ENCODE measurements around the gene WBP2. TPM values are rescaled to one million over a fixed set of nuclear protein-coding genes. Genes with fewer than 3 reads are reported as not detected.

WBP2 gene
- total and polyA plus RNA-seq, 2 of the 8 experiments (the other 6 are each of a cell fraction or from before 2014, with no cell fraction given), result 48.2 to 71.2 TPM

DNA sequence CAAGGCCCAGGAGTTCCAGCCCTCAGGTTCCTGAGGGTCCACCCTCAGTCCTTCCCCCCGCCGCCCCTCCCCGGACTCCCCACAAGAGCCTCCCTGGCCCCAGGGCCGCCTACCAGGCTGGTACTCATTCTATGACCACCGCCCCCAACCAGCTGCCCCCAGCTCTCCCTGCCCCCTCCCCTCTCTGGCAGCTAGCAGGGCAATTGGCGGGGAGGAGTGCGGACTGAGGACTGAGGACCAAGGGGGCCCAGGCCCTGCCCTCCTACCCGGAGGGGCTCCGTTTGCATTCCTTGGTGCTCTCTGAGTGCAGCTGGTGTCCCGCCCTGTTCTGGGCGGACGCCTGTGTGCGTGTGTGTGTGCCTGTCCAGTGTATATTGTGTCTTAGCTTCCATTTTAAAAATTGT lies 30.0 kb downstream of the WBP2 start (continued):
- TF ChIP-seq, protein P1, sequence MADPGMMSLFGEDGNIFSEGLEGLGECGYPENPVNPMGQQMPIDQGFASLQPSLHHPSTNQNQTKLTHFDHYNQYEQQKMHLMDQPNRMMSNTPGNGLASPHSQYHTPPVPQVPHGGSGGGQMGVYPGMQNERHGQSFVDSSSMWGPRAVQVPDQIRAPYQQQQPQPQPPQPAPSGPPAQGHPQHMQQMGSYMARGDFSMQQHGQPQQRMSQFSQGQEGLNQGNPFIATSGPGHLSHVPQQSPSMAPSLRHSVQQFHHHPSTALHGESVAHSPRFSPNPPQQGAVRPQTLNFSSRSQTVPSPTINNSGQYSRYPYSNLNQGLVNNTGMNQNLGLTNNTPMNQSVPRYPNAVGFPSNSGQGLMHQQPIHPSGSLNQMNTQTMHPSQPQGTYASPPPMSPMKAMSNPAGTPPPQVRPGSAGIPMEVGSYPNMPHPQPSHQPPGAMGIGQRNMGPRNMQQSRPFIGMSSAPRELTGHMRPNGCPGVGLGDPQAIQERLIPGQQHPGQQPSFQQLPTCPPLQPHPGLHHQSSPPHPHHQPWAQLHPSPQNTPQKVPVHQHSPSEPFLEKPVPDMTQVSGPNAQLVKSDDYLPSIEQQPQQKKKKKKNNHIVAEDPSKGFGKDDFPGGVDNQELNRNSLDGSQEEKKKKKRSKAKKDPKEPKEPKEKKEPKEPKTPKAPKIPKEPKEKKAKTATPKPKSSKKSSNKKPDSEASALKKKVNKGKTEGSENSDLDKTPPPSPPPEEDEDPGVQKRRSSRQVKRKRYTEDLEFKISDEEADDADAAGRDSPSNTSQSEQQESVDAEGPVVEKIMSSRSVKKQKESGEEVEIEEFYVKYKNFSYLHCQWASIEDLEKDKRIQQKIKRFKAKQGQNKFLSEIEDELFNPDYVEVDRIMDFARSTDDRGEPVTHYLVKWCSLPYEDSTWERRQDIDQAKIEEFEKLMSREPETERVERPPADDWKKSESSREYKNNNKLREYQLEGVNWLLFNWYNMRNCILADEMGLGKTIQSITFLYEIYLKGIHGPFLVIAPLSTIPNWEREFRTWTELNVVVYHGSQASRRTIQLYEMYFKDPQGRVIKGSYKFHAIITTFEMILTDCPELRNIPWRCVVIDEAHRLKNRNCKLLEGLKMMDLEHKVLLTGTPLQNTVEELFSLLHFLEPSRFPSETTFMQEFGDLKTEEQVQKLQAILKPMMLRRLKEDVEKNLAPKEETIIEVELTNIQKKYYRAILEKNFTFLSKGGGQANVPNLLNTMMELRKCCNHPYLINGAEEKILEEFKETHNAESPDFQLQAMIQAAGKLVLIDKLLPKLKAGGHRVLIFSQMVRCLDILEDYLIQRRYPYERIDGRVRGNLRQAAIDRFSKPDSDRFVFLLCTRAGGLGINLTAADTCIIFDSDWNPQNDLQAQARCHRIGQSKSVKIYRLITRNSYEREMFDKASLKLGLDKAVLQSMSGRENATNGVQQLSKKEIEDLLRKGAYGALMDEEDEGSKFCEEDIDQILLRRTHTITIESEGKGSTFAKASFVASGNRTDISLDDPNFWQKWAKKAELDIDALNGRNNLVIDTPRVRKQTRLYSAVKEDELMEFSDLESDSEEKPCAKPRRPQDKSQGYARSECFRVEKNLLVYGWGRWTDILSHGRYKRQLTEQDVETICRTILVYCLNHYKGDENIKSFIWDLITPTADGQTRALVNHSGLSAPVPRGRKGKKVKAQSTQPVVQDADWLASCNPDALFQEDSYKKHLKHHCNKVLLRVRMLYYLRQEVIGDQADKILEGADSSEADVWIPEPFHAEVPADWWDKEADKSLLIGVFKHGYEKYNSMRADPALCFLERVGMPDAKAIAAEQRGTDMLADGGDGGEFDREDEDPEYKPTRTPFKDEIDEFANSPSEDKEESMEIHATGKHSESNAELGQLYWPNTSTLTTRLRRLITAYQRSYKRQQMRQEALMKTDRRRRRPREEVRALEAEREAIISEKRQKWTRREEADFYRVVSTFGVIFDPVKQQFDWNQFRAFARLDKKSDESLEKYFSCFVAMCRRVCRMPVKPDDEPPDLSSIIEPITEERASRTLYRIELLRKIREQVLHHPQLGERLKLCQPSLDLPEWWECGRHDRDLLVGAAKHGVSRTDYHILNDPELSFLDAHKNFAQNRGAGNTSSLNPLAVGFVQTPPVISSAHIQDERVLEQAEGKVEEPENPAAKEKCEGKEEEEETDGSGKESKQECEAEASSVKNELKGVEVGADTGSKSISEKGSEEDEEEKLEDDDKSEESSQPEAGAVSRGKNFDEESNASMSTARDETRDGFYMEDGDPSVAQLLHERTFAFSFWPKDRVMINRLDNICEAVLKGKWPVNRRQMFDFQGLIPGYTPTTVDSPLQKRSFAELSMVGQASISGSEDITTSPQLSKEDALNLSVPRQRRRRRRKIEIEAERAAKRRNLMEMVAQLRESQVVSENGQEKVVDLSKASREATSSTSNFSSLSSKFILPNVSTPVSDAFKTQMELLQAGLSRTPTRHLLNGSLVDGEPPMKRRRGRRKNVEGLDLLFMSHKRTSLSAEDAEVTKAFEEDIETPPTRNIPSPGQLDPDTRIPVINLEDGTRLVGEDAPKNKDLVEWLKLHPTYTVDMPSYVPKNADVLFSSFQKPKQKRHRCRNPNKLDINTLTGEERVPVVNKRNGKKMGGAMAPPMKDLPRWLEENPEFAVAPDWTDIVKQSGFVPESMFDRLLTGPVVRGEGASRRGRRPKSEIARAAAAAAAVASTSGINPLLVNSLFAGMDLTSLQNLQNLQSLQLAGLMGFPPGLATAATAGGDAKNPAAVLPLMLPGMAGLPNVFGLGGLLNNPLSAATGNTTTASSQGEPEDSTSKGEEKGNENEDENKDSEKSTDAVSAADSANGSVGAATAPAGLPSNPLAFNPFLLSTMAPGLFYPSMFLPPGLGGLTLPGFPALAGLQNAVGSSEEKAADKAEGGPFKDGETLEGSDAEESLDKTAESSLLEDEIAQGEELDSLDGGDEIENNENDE (IDR thresholded peaks at IDR 0.05; ENCODE audit: insufficient replicate concordance, low read length), result no peak
- TF ChIP-seq TAF1 (IDR thresholded peaks at IDR 0.05; ENCODE audit: low read depth, low read length) (no peak), BCL11A (IDR thresholded peaks at IDR 0.05; ENCODE audit: low read depth in 2 of 2, low read length in 2 of 2) (no peak), NANOG (IDR thresholded peaks at IDR 0.05; ENCODE audit: insufficient read depth, low read depth, low read length, poor library complexity, severe bottlenecking) (no peak), EZH2 (IDR thresholded peaks at IDR 0.05; ENCODE audit: low read depth, low read length, severe bottlenecking) (no peak), SUZ12 (IDR thresholded peaks at IDR 0.05; ENCODE audit: low read length) (no peak), CTBP2 (IDR thresholded peaks at IDR 0.05; ENCODE audit: borderline replicate concordance, insufficient read depth, insufficient read length, low read length) (no peak), RAD21 (IDR thresholded peaks at IDR 0.05 in 1 of 2, conservative IDR thresholded peaks at IDR 0.05 in 1 of 2; ENCODE audit: low read depth in 2 of 2, low read length in 2 of 2) (no peak)
